ENCODE data around the gene HS6ST1.

HS6ST1 gene

GRCh38 chr2:128293870-128294455, 24.7 kb downstream of the HS6ST1 start:
- H3K4me3 ChIP-seq (replicated peaks; ENCODE audit: low read depth, low read length), result no peak overlapping the region
- no peak for TF ChIP-seq CTCF (IDR thresholded peaks at IDR 0.05; ENCODE audit: low read depth, low read length, missing control alignments)
- DNase-seq (ENCODE audit: extremely low read depth, low read depth), result no peak

GRCh38 chr2:128293426-128293755, 25.3 kb downstream of the HS6ST1 start:
- no peak for DNase-seq (ENCODE audit: extremely low read depth, low read depth)
- H3K4me3 ChIP-seq (replicated peaks; ENCODE audit: low read depth, low read length), result no peak overlapping the region
- no peak for TF ChIP-seq CTCF (IDR thresholded peaks at IDR 0.05; ENCODE audit: low read depth, low read length, missing control alignments)

GRCh38 chr2:128292599-128293425, 25.9 kb downstream of the HS6ST1 start:
- H3K4me3 ChIP-seq (replicated peaks; ENCODE audit: low read depth, low read length), result no peak overlapping the region
- TF ChIP-seq CTCF (IDR thresholded peaks at IDR 0.05; ENCODE audit: low read depth, low read length, missing control alignments), result no peak
- DNase-seq (ENCODE audit: extremely low read depth, low read depth), result no peak

GRCh38 chr2:128291844-128292598, 26.6 kb downstream of the HS6ST1 start:
- H3K4me3 ChIP-seq (replicated peaks; ENCODE audit: low read depth, low read length), result no peak overlapping the region
- DNase-seq (ENCODE audit: extremely low read depth, low read depth), result no peak
- no peak for TF ChIP-seq CTCF (IDR thresholded peaks at IDR 0.05; ENCODE audit: low read depth, low read length, missing control alignments)

GRCh38 chr2:128291161-128291843, 27.4 kb downstream of the HS6ST1 start:
- no peak for TF ChIP-seq CTCF (IDR thresholded peaks at IDR 0.05; ENCODE audit: low read depth, low read length, missing control alignments)
- no peak for DNase-seq (ENCODE audit: extremely low read depth, low read depth)
- H3K4me3 ChIP-seq (replicated peaks; ENCODE audit: low read depth, low read length), result no peak overlapping the region

GRCh38 chr2:128290356-128290755, 28.3 kb downstream of the HS6ST1 start:
- H3K4me3 ChIP-seq (replicated peaks; ENCODE audit: low read depth, low read length), result no peak overlapping the region
- no peak for DNase-seq (ENCODE audit: extremely low read depth, low read depth)
- TF ChIP-seq CTCF (IDR thresholded peaks at IDR 0.05; ENCODE audit: low read depth, low read length, missing control alignments), result no peak
